ENCODE measurements around the gene PKNOX2.

Gene PKNOX2

GRCh38 chr11:125401746-125402145 lies 237.2 kb downstream of the PKNOX2 start:
- H3K36me3 ChIP-seq (ENCODE audit: control insufficient read depth in 5 of 5, insufficient read depth in 5 of 5, low read length in 5 of 5): peaks cover 0 to 11% (median 3%) of the 10 kb centered on the region in 5 donors
- H3K27me3 ChIP-seq (ENCODE audit: control insufficient read depth in 5 of 5, insufficient read depth in 4 of 5, low read length in 5 of 5): peaks cover 0 to 18% (median 2%) of the 10 kb centered on the region in 5 donors
- no peaks in the 10 kb centered on the region for H3K9me3 ChIP-seq (ENCODE audit: control insufficient read depth in 5 of 5, low read length in 5 of 5)
- no peak overlapping the region for H3K27ac ChIP-seq (ENCODE audit: low read depth, low read length)
- H3K4me3 ChIP-seq (ENCODE audit: low read depth in 1 of 5, low read length in 5 of 5): no peak overlapping the region
- peaks cover 0 to 23% (median 14%) of the 10 kb centered on the region in 5 donors for H3K4me1 ChIP-seq (ENCODE audit: control insufficient read depth in 5 of 5, insufficient read depth in 5 of 5, low read length in 5 of 5)
- no peak overlapping the region for H3K9ac ChIP-seq (ENCODE audit: low read length in 5 of 5)

- Histone ChIP-seq H3K4me1 (ENCODE audit: control insufficient read depth in 5 of 5, insufficient read depth in 5 of 5, low read length in 5 of 5) (peaks cover 0 to 23% (median 14%) of the 10 kb centered on the region in 5 donors), H3K4me3 (ENCODE audit: low read depth in 1 of 5, low read length in 5 of 5) (no peak overlapping the region), H3K27me3 (ENCODE audit: control insufficient read depth in 5 of 5, insufficient read depth in 4 of 5, low read length in 5 of 5) (peaks cover 0 to 18% (median 2%) of the 10 kb centered on the region in 5 donors), H3K36me3 (ENCODE audit: control insufficient read depth in 5 of 5, insufficient read depth in 5 of 5, low read length in 5 of 5) (peaks cover 0 to 11% (median 3%) of the 10 kb centered on the region in 5 donors), H3K27ac (ENCODE audit: low read depth, low read length) (no peak overlapping the region), H3K9me3 (ENCODE audit: control insufficient read depth in 5 of 5, low read length in 5 of 5) (no peaks in the 10 kb centered on the region), H3K9ac (ENCODE audit: low read length in 5 of 5) (no peak overlapping the region)
These were observed 237.9 kb downstream of the PKNOX2 start for GRCh38 chr11:125402435-125402834.

- H3K9ac ChIP-seq (ENCODE audit: low read length in 5 of 5): no peak overlapping the region
- H3K27ac ChIP-seq (ENCODE audit: low read depth, low read length): no peak overlapping the region
- H3K36me3 ChIP-seq (ENCODE audit: control insufficient read depth in 5 of 5, insufficient read depth in 5 of 5, low read length in 5 of 5): no peaks in the 10 kb centered on the region
- peaks cover 0 to 23% (median 14%) of the 10 kb centered on the region in 5 donors for H3K4me1 ChIP-seq (ENCODE audit: control insufficient read depth in 5 of 5, insufficient read depth in 5 of 5, low read length in 5 of 5)
- no peak overlapping the region for H3K4me3 ChIP-seq (ENCODE audit: low read depth in 1 of 5, low read length in 5 of 5)
- peaks cover 0 to 21% (median 2%) of the 10 kb centered on the region in 5 donors for H3K27me3 ChIP-seq (ENCODE audit: control insufficient read depth in 5 of 5, insufficient read depth in 4 of 5, low read length in 5 of 5)
- H3K9me3 ChIP-seq (ENCODE audit: control insufficient read depth in 5 of 5, low read length in 5 of 5): no peaks in the 10 kb centered on the region
These were observed 239.7 kb downstream of the PKNOX2 start for GRCh38 chr11:125404157-125404810.

GRCh38 chr11:125404811-125405790 lies 240.6 kb downstream of the PKNOX2 start:
- no peak overlapping the region for H3K9ac ChIP-seq (ENCODE audit: low read length in 5 of 5)
- H3K4me1 ChIP-seq (ENCODE audit: control insufficient read depth in 5 of 5, insufficient read depth in 5 of 5, low read length in 5 of 5): peaks cover 0 to 23% (median 14%) of the 10 kb centered on the region in 5 donors
- no peak overlapping the region for H3K27ac ChIP-seq (ENCODE audit: low read depth, low read length)
- H3K36me3 ChIP-seq (ENCODE audit: control insufficient read depth in 5 of 5, insufficient read depth in 5 of 5, low read length in 5 of 5): no peaks in the 10 kb centered on the region
- H3K9me3 ChIP-seq (ENCODE audit: control insufficient read depth in 5 of 5, low read length in 5 of 5): no peaks in the 10 kb centered on the region
- no peak overlapping the region for H3K4me3 ChIP-seq (ENCODE audit: low read depth in 1 of 5, low read length in 5 of 5)
- peaks cover 0 to 24% (median 2%) of the 10 kb centered on the region in 5 donors for H3K27me3 ChIP-seq (ENCODE audit: control insufficient read depth in 5 of 5, insufficient read depth in 4 of 5, low read length in 5 of 5)

GRCh38 chr11:125407046-125407445 lies 242.5 kb downstream of the PKNOX2 start:
- peaks cover 0 to 12% (median 6%) of the 10 kb centered on the region in 5 donors for H3K4me1 ChIP-seq (ENCODE audit: control insufficient read depth in 5 of 5, insufficient read depth in 5 of 5, low read length in 5 of 5)
- no peak overlapping the region for H3K27ac ChIP-seq (ENCODE audit: low read depth, low read length)
- no peak overlapping the region for H3K9ac ChIP-seq (ENCODE audit: low read length in 5 of 5)
- no peaks in the 10 kb centered on the region for H3K36me3 ChIP-seq (ENCODE audit: control insufficient read depth in 5 of 5, insufficient read depth in 5 of 5, low read length in 5 of 5)
- no peaks in the 10 kb centered on the region for H3K9me3 ChIP-seq (ENCODE audit: control insufficient read depth in 5 of 5, low read length in 5 of 5)
- H3K4me3 ChIP-seq (ENCODE audit: low read depth in 1 of 5, low read length in 5 of 5): no peak overlapping the region
- peaks cover 0 to 24% (median 7%) of the 10 kb centered on the region in 5 donors for H3K27me3 ChIP-seq (ENCODE audit: control insufficient read depth in 5 of 5, insufficient read depth in 4 of 5, low read length in 5 of 5)

GRCh38 chr11:125408311-125408711 lies 243.8 kb downstream of the PKNOX2 start:
- Histone ChIP-seq H3K9ac (ENCODE audit: low read length in 5 of 5) (no peak overlapping the region), H3K4me1 (ENCODE audit: control insufficient read depth in 5 of 5, insufficient read depth in 5 of 5, low read length in 5 of 5) (peaks cover 0 to 11% (median 6%) of the 10 kb centered on the region in 5 donors), H3K9me3 (ENCODE audit: control insufficient read depth in 5 of 5, low read length in 5 of 5) (no peaks in the 10 kb centered on the region), H3K27me3 (ENCODE audit: control insufficient read depth in 5 of 5, insufficient read depth in 4 of 5, low read length in 5 of 5) (peaks cover 0 to 24% (median 7%) of the 10 kb centered on the region in 5 donors), H3K4me3 (ENCODE audit: low read depth in 1 of 5, low read length in 5 of 5) (no peak overlapping the region), H3K27ac (ENCODE audit: low read depth, low read length) (no peak overlapping the region), H3K36me3 (ENCODE audit: control insufficient read depth in 5 of 5, insufficient read depth in 5 of 5, low read length in 5 of 5) (no peaks in the 10 kb centered on the region)

- no peaks in the 10 kb centered on the region for H3K36me3 ChIP-seq (ENCODE audit: control insufficient read depth in 5 of 5, insufficient read depth in 5 of 5, low read length in 5 of 5)
- H3K27ac ChIP-seq (ENCODE audit: low read depth, low read length): no peak overlapping the region
- H3K9ac ChIP-seq (ENCODE audit: low read length in 5 of 5): no peak overlapping the region
- H3K4me3 ChIP-seq (ENCODE audit: low read depth in 1 of 5, low read length in 5 of 5): no peak overlapping the region
- H3K27me3 ChIP-seq (ENCODE audit: control insufficient read depth in 5 of 5, insufficient read depth in 4 of 5, low read length in 5 of 5): peaks cover 0 to 17% (median 7%) of the 10 kb centered on the region in 5 donors
- no peaks in the 10 kb centered on the region for H3K9me3 ChIP-seq (ENCODE audit: control insufficient read depth in 5 of 5, low read length in 5 of 5)
- H3K4me1 ChIP-seq (ENCODE audit: control insufficient read depth in 5 of 5, insufficient read depth in 5 of 5, low read length in 5 of 5): peaks cover 0 to 2% (median 1%) of the 10 kb centered on the region in 5 donors
These were observed 245.5 kb downstream of the PKNOX2 start for GRCh38 chr11:125410091-125410490.

- Histone ChIP-seq H3K9me3 (ENCODE audit: control insufficient read depth in 5 of 5, low read length in 5 of 5) (no peaks in the 10 kb centered on the region), H3K9ac (ENCODE audit: low read length in 5 of 5) (no peak overlapping the region), H3K36me3 (ENCODE audit: control insufficient read depth in 5 of 5, insufficient read depth in 5 of 5, low read length in 5 of 5) (no peaks in the 10 kb centered on the region), H3K4me3 (ENCODE audit: low read depth in 1 of 5, low read length in 5 of 5) (no peak overlapping the region), H3K4me1 (ENCODE audit: control insufficient read depth in 5 of 5, insufficient read depth in 5 of 5, low read length in 5 of 5) (no peaks in the 10 kb centered on the region), H3K27ac (ENCODE audit: low read depth, low read length) (no peak overlapping the region), H3K27me3 (ENCODE audit: control insufficient read depth in 5 of 5, insufficient read depth in 4 of 5, low read length in 5 of 5) (peaks cover 0 to 7% (median 2%) of the 10 kb centered on the region in 5 donors)
These were observed 247.6 kb downstream of the PKNOX2 start for GRCh38 chr11:125412177-125412496.

- no peaks in the 10 kb centered on the region for H3K4me1 ChIP-seq (ENCODE audit: control insufficient read depth in 5 of 5, insufficient read depth in 5 of 5, low read length in 5 of 5)
- no peaks in the 10 kb centered on the region for H3K9me3 ChIP-seq (ENCODE audit: control insufficient read depth in 5 of 5, low read length in 5 of 5)
- no peak overlapping the region for H3K27ac ChIP-seq (ENCODE audit: low read depth, low read length)
- H3K9ac ChIP-seq (ENCODE audit: low read length in 5 of 5): no peak overlapping the region
- peaks cover 0 to 7% (median 2%) of the 10 kb centered on the region in 5 donors for H3K27me3 ChIP-seq (ENCODE audit: control insufficient read depth in 5 of 5, insufficient read depth in 4 of 5, low read length in 5 of 5)
- no peak overlapping the region for H3K4me3 ChIP-seq (ENCODE audit: low read depth in 1 of 5, low read length in 5 of 5)
- H3K36me3 ChIP-seq (ENCODE audit: control insufficient read depth in 5 of 5, insufficient read depth in 5 of 5, low read length in 5 of 5): no peaks in the 10 kb centered on the region
These were observed 248.0 kb downstream of the PKNOX2 start for GRCh38 chr11:125412509-125412908.

GRCh38 chr11:125413226-125413625 lies 248.7 kb downstream of the PKNOX2 start:
- Histone ChIP-seq H3K9ac (ENCODE audit: low read length in 5 of 5) (no peak overlapping the region), H3K36me3 (ENCODE audit: control insufficient read depth in 5 of 5, insufficient read depth in 5 of 5, low read length in 5 of 5) (no peaks in the 10 kb centered on the region), H3K9me3 (ENCODE audit: control insufficient read depth in 5 of 5, low read length in 5 of 5) (no peaks in the 10 kb centered on the region), H3K27ac (ENCODE audit: low read depth, low read length) (no peak overlapping the region), H3K4me1 (ENCODE audit: control insufficient read depth in 5 of 5, insufficient read depth in 5 of 5, low read length in 5 of 5) (no peaks in the 10 kb centered on the region), H3K4me3 (ENCODE audit: low read depth in 1 of 5, low read length in 5 of 5) (no peak overlapping the region), H3K27me3 (ENCODE audit: control insufficient read depth in 5 of 5, insufficient read depth in 4 of 5, low read length in 5 of 5) (peaks cover 0 to 7% (median 2%) of the 10 kb centered on the region in 5 donors)

All from subcutaneous abdominal adipose tissue (tissue), 5 donors.